Tibial nerve (tissue), 4 donors: ENCODE results near the gene RPN1. TPM values are rescaled to one million over a fixed set of nuclear protein-coding genes. Genes with fewer than 3 reads are reported as not detected.

ENCODE experiments used
- DNase-seq, 2 donors: peaks; one replicate each; pipeline ENCODE4 v3.0.0-alpha.2; 2019; ENCODE audit warnings: low spot score in 2 of 2
- H3K27ac ChIP-seq, 4 donors: fragments of 200-600 bp; sonication (generic) in 3 of 4; one replicate each; pipeline ENCODE4 v1.5.1; 2017 to 2019; ENCODE audit warnings: mild to moderate bottlenecking in 1 of 4
- H3K27me3 ChIP-seq, 2 donors: fragments of 200-600 bp; sonication (generic) in 1 of 2; one replicate each; pipeline versions ENCODE4 v1.5.1 to v1.6.0; 2017 to 2019
- H3K36me3 ChIP-seq, 3 donors: fragments of 200-600 bp; sonication (generic); one replicate each; pipeline ENCODE4 v1.5.1; 2018 to 2019
- H3K4me1 ChIP-seq, 4 donors: fragments of 200-600 bp; sonication (generic) in 3 of 4; one replicate each; pipeline ENCODE4 v1.5.1; 2017 to 2019
- H3K4me3 ChIP-seq, 4 donors: fragments of 200-600 bp; sonication (generic) in 3 of 4; one replicate each; pipeline ENCODE4 v1.5.1; 2017 to 2019; ENCODE audit warnings: mild to moderate bottlenecking in 1 of 4, moderate library complexity in 1 of 4
- H3K9me3 ChIP-seq, 4 donors: fragments of 200-600 bp; sonication (generic) in 3 of 4; one replicate each; pipeline ENCODE4 v1.5.1; 2017 to 2019
- CTCF ChIP-seq, 5 experiments: fragments of 200-600 bp in 3 of 5; fragments of 450-650 bp in 2 of 5; sonication (generic) in 3 of 5; IDR thresholded peaks; one replicate each; pipeline ENCODE4 v1.5.1; 2016 to 2019; ENCODE audit warnings: antibody characterized with exemption in 5 of 5, mild to moderate bottlenecking in 3 of 5, moderate library complexity in 2 of 5
- EP300 ChIP-seq, 2 donors: sonication (generic); formaldehyde crosslinking; IDR thresholded peaks; one replicate each; pipeline ENCODE4 v1.6.1; 2017; ENCODE audit warnings: antibody characterized with exemption in 2 of 2, mild to moderate bottlenecking in 1 of 2
- POLR2A ChIP-seq, 2 donors: fragments of 450-650 bp; IDR thresholded peaks; one replicate each; pipeline ENCODE4 v1.6.1; 2017; ENCODE audit warnings: antibody characterized with exemption in 2 of 2, mild to moderate bottlenecking in 2 of 2, moderate library complexity in 2 of 2
- WGBS, 2 donors: methylation state at CpG; one replicate each; pipeline ENCODE4 v1.1.5; 2018; 5-methylcytosine and 5-hydroxymethylcytosine counted together
- total RNA-seq, 4 donors: library from RNA; depleted of rRNA; stranded (reverse); fragments of >200 nt; gene quantifications; one replicate each; pipeline ENCODE4 v1.1.0, GENCODE V29; 2016

The RPN1 gene
- total RNA-seq, 4 donors from 2014 or later: 173 to 255 (median 204) TPM

- DNase-seq: no peak
Measured at GRCh38 chr3:128648940-128649663, 1.5 kb downstream of the RPN1 start.

GRCh38 chr3:128648402-128648801 lies 2.2 kb downstream of the RPN1 start:
- Histone ChIP-seq H3K9me3 (no peaks in the 10 kb centered on the region), H3K27ac (peak overlapping the region in 2 of 4 donors; percentile 97 to 99), H3K4me3 (peak overlapping the region in 2 of 4 donors; percentile 83 to 100), H3K4me1 (peaks cover 0 to 32% (median 14%) of the 10 kb centered on the region in 4 donors), H3K36me3 (peaks cover 2 to 22% (median 5%) of the 10 kb centered on the region in 3 donors), H3K27me3 (no peaks in the 10 kb centered on the region)
- TF ChIP-seq EP300 (IDR thresholded peaks at IDR 0.05): no peak
- TF ChIP-seq CTCF (IDR thresholded peaks at IDR 0.05): no peak
- no peak for TF ChIP-seq POLR2A (IDR thresholded peaks at IDR 0.05)
- no peak for DNase-seq
- WGBS, 2 donors: 55 to 67% methylated on average over 4 of the region's 4 CpGs

More at GRCh38 chr3:128648940-128649663, 1.5 kb downstream of the RPN1 start:
- Histone ChIP-seq H3K36me3 (peaks cover 0 to 15% (median 2%) of the 10 kb centered on the region in 3 donors), H3K27ac (peak overlapping the region in 3 of 4 donors; percentile 97 to 99 (median 99)), H3K27me3 (no peaks in the 10 kb centered on the region), H3K4me3 (peak overlapping the region; percentile 83 to 100 (median 98)), H3K9me3 (no peaks in the 10 kb centered on the region), H3K4me1 (peaks cover 0 to 32% (median 14%) of the 10 kb centered on the region in 4 donors)
- no peak for TF ChIP-seq EP300 (IDR thresholded peaks at IDR 0.05)
- TF ChIP-seq CTCF (IDR thresholded peaks at IDR 0.05): no peak
- TF ChIP-seq POLR2A (IDR thresholded peaks at IDR 0.05): no peak
- 23% methylated on average over 8 of the region's 8 CpGs for WGBS, 2 donors

- no peak for DNase-seq
- no peak for TF ChIP-seq CTCF (IDR thresholded peaks at IDR 0.05)
- no peak for TF ChIP-seq EP300 (IDR thresholded peaks at IDR 0.05)
- TF ChIP-seq POLR2A (IDR thresholded peaks at IDR 0.05): no peak
- no peaks in the 10 kb centered on the region for H3K9me3 ChIP-seq
- H3K36me3 ChIP-seq: peaks cover 2 to 33% (median 8%) of the 10 kb centered on the region in 3 donors
- H3K4me1 ChIP-seq: peaks cover 0 to 32% (median 14%) of the 10 kb centered on the region in 4 donors
- WGBS, 2 donors: 85% methylated on average over 3 of the region's 3 CpGs
- no peak overlapping the region for H3K4me3 ChIP-seq
- H3K27ac ChIP-seq: no peak overlapping the region
- H3K27me3 ChIP-seq: no peaks in the 10 kb centered on the region
Measured at GRCh38 chr3:128647307-128647706, 3.3 kb downstream of the RPN1 start.

GRCh38 chr3:128634075-128634611 lies 16.5 kb downstream of the RPN1 start:
- H3K4me3 ChIP-seq: no peak overlapping the region
- no peak overlapping the region for H3K27ac ChIP-seq
- no peak for DNase-seq
- no peaks in the 10 kb centered on the region for H3K9me3 ChIP-seq
- TF ChIP-seq EP300 (IDR thresholded peaks at IDR 0.05) (no peak), POLR2A (IDR thresholded peaks at IDR 0.05) (no peak), CTCF (IDR thresholded peaks at IDR 0.05) (no peak)
- H3K4me1 ChIP-seq: no peaks in the 10 kb centered on the region
- H3K36me3 ChIP-seq: peaks cover 0 to 83% (median 24%) of the 10 kb centered on the region in 3 donors
- WGBS, 2 donors: 91 to 95% methylated on average over 5 of the region's 5 CpGs
- H3K27me3 ChIP-seq: no peaks in the 10 kb centered on the region

- H3K9me3 ChIP-seq: no peaks in the 10 kb centered on the region
- WGBS, 2 donors: 95 to 97% methylated on average over 2 of the region's 2 CpGs
- peaks cover 0 to 87% (median 18%) of the 10 kb centered on the region in 3 donors for H3K36me3 ChIP-seq
- no peaks in the 10 kb centered on the region for H3K4me1 ChIP-seq
- no peaks in the 10 kb centered on the region for H3K27me3 ChIP-seq
- no peak overlapping the region for H3K4me3 ChIP-seq
- peak overlapping the region in 2 of 4 donors; percentile 13 to 38 for H3K27ac ChIP-seq
- no peak for DNase-seq
- no peak for TF ChIP-seq EP300 (IDR thresholded peaks at IDR 0.05)
- TF ChIP-seq POLR2A (IDR thresholded peaks at IDR 0.05): no peak
- TF ChIP-seq CTCF (IDR thresholded peaks at IDR 0.05): no peak
Measured at GRCh38 chr3:128632301-128632700, 18.3 kb downstream of the RPN1 start.
